ENCODE measurements around the gene EIF4G3.

The EIF4G3 gene

GRCh38 chr1:21041541-21041940 lies 135.2 kb downstream of the EIF4G3 start:
- peaks cover 50% of the 10 kb centered on the region for H3K79me2 ChIP-seq (ENCODE audit: control insufficient read depth, low read length)
- H3F3A ChIP-seq (ENCODE audit: control insufficient read depth, insufficient read depth): no peaks in the 10 kb centered on the region
- no peaks in the 10 kb centered on the region for H4K20me1 ChIP-seq (ENCODE audit: control insufficient read depth, insufficient read depth, low read depth, low read length)
- no peak overlapping the region for H3K4me2 ChIP-seq (ENCODE audit: low read length)
- H3K4me1 ChIP-seq (ENCODE audit: control insufficient read depth, low read length): no peaks in the 10 kb centered on the region
- H3K4me3 ChIP-seq (ENCODE audit: low read length): no peak overlapping the region
- no peaks in the 10 kb centered on the region for H3K27me3 ChIP-seq (ENCODE audit: control insufficient read depth, low read length)
- H3K9me2 ChIP-seq (replicated peaks; ENCODE audit: control insufficient read depth, low read length): no peaks in the 10 kb centered on the region
- no peaks in the 10 kb centered on the region for H3K9me3 ChIP-seq (ENCODE audit: control insufficient read depth, insufficient read depth, low read length)
- peaks cover 25% of the 10 kb centered on the region for H3K36me3 ChIP-seq (ENCODE audit: control insufficient read depth, low read length)
- no peak overlapping the region for H3K27ac ChIP-seq (ENCODE audit: low read depth, low read length)
- no peak for TF ChIP-seq EZH2phosphoT487 (IDR thresholded peaks at IDR 0.05; ENCODE audit: borderline replicate concordance, low read length)
- no peak for TF ChIP-seq CTCF (IDR thresholded peaks at IDR 0.05; ENCODE audit: low read depth, low read length, poor library complexity, severe bottlenecking)

- peaks cover 62% of the 10 kb centered on the region for H3K79me2 ChIP-seq (ENCODE audit: control insufficient read depth, low read length)
Measured at GRCh38 chr1:21037091-21037490, 139.6 kb downstream of the EIF4G3 start.

GRCh38 chr1:21035794-21036193 lies 140.9 kb downstream of the EIF4G3 start:
- H3K9me2 ChIP-seq (replicated peaks; ENCODE audit: control insufficient read depth, low read length): no peaks in the 10 kb centered on the region
- H3K79me2 ChIP-seq (ENCODE audit: control insufficient read depth, low read length): peaks cover 59% of the 10 kb centered on the region
- peaks cover 6% of the 10 kb centered on the region; the same call in 1 of the 2 replicates for H3K9me3 ChIP-seq (ENCODE audit: control insufficient read depth, insufficient read depth, low read length)
- no peak for TF ChIP-seq CTCF (IDR thresholded peaks at IDR 0.05; ENCODE audit: low read depth, low read length, poor library complexity, severe bottlenecking)
- TF ChIP-seq EZH2phosphoT487 (IDR thresholded peaks at IDR 0.05; ENCODE audit: borderline replicate concordance, low read length): no peak
- no peaks in the 10 kb centered on the region for H3K4me1 ChIP-seq (ENCODE audit: control insufficient read depth, low read length)
- H3K27ac ChIP-seq (ENCODE audit: low read depth, low read length): no peak overlapping the region
- no peaks in the 10 kb centered on the region for H3K27me3 ChIP-seq (ENCODE audit: control insufficient read depth, low read length)
- no peak overlapping the region for H3K4me3 ChIP-seq (ENCODE audit: low read length)
- no peak overlapping the region for H3K4me2 ChIP-seq (ENCODE audit: low read length)
- no peaks in the 10 kb centered on the region for H3F3A ChIP-seq (ENCODE audit: control insufficient read depth, insufficient read depth)
- H4K20me1 ChIP-seq (ENCODE audit: control insufficient read depth, insufficient read depth, low read depth, low read length): no peaks in the 10 kb centered on the region
- H3K36me3 ChIP-seq (ENCODE audit: control insufficient read depth, low read length): peaks cover 21% of the 10 kb centered on the region

More at GRCh38 chr1:21037091-21037490, 139.6 kb downstream of the EIF4G3 start:
- H3K27ac ChIP-seq (ENCODE audit: low read depth, low read length): no peak overlapping the region
- TF ChIP-seq EZH2phosphoT487 (IDR thresholded peaks at IDR 0.05; ENCODE audit: borderline replicate concordance, low read length) (no peak), CTCF (IDR thresholded peaks at IDR 0.05; ENCODE audit: low read depth, low read length, poor library complexity, severe bottlenecking) (no peak)
- H3K9me3 ChIP-seq (ENCODE audit: control insufficient read depth, insufficient read depth, low read length): peaks cover 6% of the 10 kb centered on the region; the same call in 1 of the 2 replicates
- H3F3A ChIP-seq (ENCODE audit: control insufficient read depth, insufficient read depth): no peaks in the 10 kb centered on the region
- H3K4me1 ChIP-seq (ENCODE audit: control insufficient read depth, low read length): no peaks in the 10 kb centered on the region
- no peaks in the 10 kb centered on the region for H3K9me2 ChIP-seq (replicated peaks; ENCODE audit: control insufficient read depth, low read length)
- no peak overlapping the region for H3K4me3 ChIP-seq (ENCODE audit: low read length)
- no peak overlapping the region for H3K4me2 ChIP-seq (ENCODE audit: low read length)
- H3K36me3 ChIP-seq (ENCODE audit: control insufficient read depth, low read length): peaks cover 17% of the 10 kb centered on the region
- H4K20me1 ChIP-seq (ENCODE audit: control insufficient read depth, insufficient read depth, low read depth, low read length): no peaks in the 10 kb centered on the region
- no peaks in the 10 kb centered on the region for H3K27me3 ChIP-seq (ENCODE audit: control insufficient read depth, low read length)
